ENCODE measurements around the gene ACSF2. TPM values are rescaled to one million over a fixed set of nuclear protein-coding genes. Genes with fewer than 3 reads are reported as not detected.

Gene ACSF2
- total and polyA plus RNA-seq, 2 of the 13 experiments (the other 11 are each of a cell fraction or from before 2014, with no cell fraction given): 87.3 to 109 TPM

- 0 out of 2 replicates have a peak, but pooled peaks have one; percentile 23 for TF ChIP-seq KDM5B (CRISPR knock-in tag; IDR thresholded peaks at IDR 0.05; ENCODE audit: borderline replicate concordance)
- TF ChIP-seq EED (CRISPR knock-in tag; IDR thresholded peaks at IDR 0.05): peak; percentile 71; the same call in 1 of the 2 replicates
- TF ChIP-seq PATZ1 (CRISPR knock-in tag; IDR thresholded peaks at IDR 0.05): no peak
- TF ChIP-seq ZNF878 (CRISPR knock-in tag; IDR thresholded peaks at IDR 0.05): no peak
- TF ChIP-seq ZNF562 (CRISPR knock-in tag; IDR thresholded peaks at IDR 0.05; ENCODE audit: borderline replicate concordance): no peak
- TF ChIP-seq ZNF7 (CRISPR knock-in tag; IDR thresholded peaks at IDR 0.05): peak; percentile 67; the same call in 1 of the 2 replicates
- no peak for TF ChIP-seq ZNF382 (CRISPR knock-in tag; IDR thresholded peaks at IDR 0.05; ENCODE audit: borderline replicate concordance)
- no peak for TF ChIP-seq SKI (IDR thresholded peaks at IDR 0.05; ENCODE audit: partially characterized antibody)
- TF ChIP-seq DNMT1 (CRISPR knock-in tag; IDR thresholded peaks at IDR 0.05): no peak
- no peak for TF ChIP-seq ZBTB49 (CRISPR knock-in tag; IDR thresholded peaks at IDR 0.05; ENCODE audit: borderline replicate concordance)
- TF ChIP-seq TP53 (CRISPR knock-in tag; conservative IDR thresholded peaks at IDR 0.05): no peak
- no peak for TF ChIP-seq CTCF (CRISPR knock-in tag; IDR thresholded peaks at IDR 0.05)
- TF ChIP-seq RFXANK (CRISPR knock-in tag; IDR thresholded peaks at IDR 0.05): no peak
- no peak for TF ChIP-seq ZNF17 (CRISPR knock-in tag; IDR thresholded peaks at IDR 0.05)
- TF ChIP-seq HBP1 (CRISPR knock-in tag; IDR thresholded peaks at IDR 0.05; ENCODE audit: low read depth): 0 out of 2 replicates have a peak, but pooled peaks have one; percentile 50
- TF ChIP-seq ZNF431 (CRISPR knock-in tag; IDR thresholded peaks at IDR 0.05; ENCODE audit: borderline replicate concordance, low read depth): 0 out of 2 replicates have a peak, but pooled peaks have one; percentile 28
- no peak for TF ChIP-seq HNF4G (IDR thresholded peaks at IDR 0.05; ENCODE audit: borderline replicate concordance, low read depth, low read length)
- peak; percentile 43; the same call in 1 of the 2 replicates for TF ChIP-seq HNF4G (CRISPR knock-in tag; IDR thresholded peaks at IDR 0.05; ENCODE audit: borderline replicate concordance, low read depth)
- no peak for TF ChIP-seq ZNF12 (CRISPR knock-in tag; IDR thresholded peaks at IDR 0.05)
- TF ChIP-seq FOXA3 (CRISPR knock-in tag; IDR thresholded peaks at IDR 0.05): peak; percentile 23; the same call in 1 of the 2 replicates
- no peak for TF ChIP-seq NKX3-1 (CRISPR knock-in tag; IDR thresholded peaks at IDR 0.05)
- TF ChIP-seq ZNF557 (CRISPR knock-in tag; IDR thresholded peaks at IDR 0.05): no peak
- no peak for TF ChIP-seq ZSCAN30 (CRISPR knock-in tag; IDR thresholded peaks at IDR 0.05)
Observed at GRCh38 chr17:50476545-50477315, 50.7 kb downstream of the ACSF2 start (continued).

Measured in HepG2 (cell line).